Thymus (tissue), 11 donors: ENCODE measurements around the gene TOP1. TPM values are rescaled to one million over a fixed set of nuclear protein-coding genes. Genes with fewer than 3 reads are reported as not detected.
"Not testable (repeated sequence)": the region's sequence is repeated elsewhere in the genome, so short reads cannot be mapped to it uniquely, and the experiment has no call there.

Experiments used
- DNase-seq, 9 donors: peaks; one replicate each; pipeline ENCODE4 v3.0.0-alpha.2; 2013; ENCODE audit warnings: low spot score in 9 of 9, low read depth in 6 of 9, missing footprints in 1 of 9
- H3K27ac ChIP-seq, 2 donors: one replicate each; pipeline ENCODE4 v1.5.1; 2013; ENCODE audit warnings: control low read depth in 1 of 2, low read depth in 1 of 2, low read length in 1 of 2, mild to moderate bottlenecking in 1 of 2, moderate library complexity in 1 of 2
- H3K27me3 ChIP-seq, 2 donors: one replicate each; pipeline ENCODE4 v1.5.1; 2013; ENCODE audit warnings: low read length in 1 of 2; ENCODE audit not compliant: control insufficient read depth in 2 of 2, insufficient read depth in 1 of 2
- H3K36me3 ChIP-seq, 2 donors: one replicate each; pipeline ENCODE4 v1.5.1; 2013; ENCODE audit warnings: low read length in 1 of 2, mild to moderate bottlenecking in 1 of 2, moderate library complexity in 1 of 2; ENCODE audit not compliant: control insufficient read depth in 2 of 2, insufficient read depth in 2 of 2
- H3K4me1 ChIP-seq, 2 donors: one replicate each; pipeline ENCODE4 v1.5.1; 2013; ENCODE audit warnings: low read length in 2 of 2; ENCODE audit not compliant: control insufficient read depth in 2 of 2, insufficient read depth in 2 of 2
- H3K4me3 ChIP-seq, 2 donors: one replicate each; pipeline ENCODE4 v1.5.1; 2013; ENCODE audit warnings: low read length in 2 of 2, control low read depth in 1 of 2, mild to moderate bottlenecking in 1 of 2
- H3K9me3 ChIP-seq, 2 donors: one replicate each; pipeline ENCODE4 v1.5.1; 2013; ENCODE audit warnings: low read length in 1 of 2, mild to moderate bottlenecking in 1 of 2; ENCODE audit not compliant: control insufficient read depth in 2 of 2, insufficient read depth in 1 of 2
- WGBS: extraction: QIAGEN DNeasy Blood & Tissue Kit; methylation state at CpG from one replicate; pipeline ENCODE4 v1.1.7; 2013; 5-methylcytosine and 5-hydroxymethylcytosine counted together
- polyA plus RNA-seq: library from polyadenylated mRNA; stranded (reverse); fragments of 200-250 nt; gene quantifications from one replicate; pipeline ENCODE4 v1.2.3, GENCODE V29; 2013
- total RNA-seq: library from RNA; stranded (reverse); fragments of 120-200 nt; gene quantifications from one replicate; pipeline ENCODE4 v1.2.4, GENCODE V29; 2013
- donor health status: healthy.

The TOP1 gene
- total and polyA plus RNA-seq, 2 donors = 26.0 to 44.2 TPM

DNA sequence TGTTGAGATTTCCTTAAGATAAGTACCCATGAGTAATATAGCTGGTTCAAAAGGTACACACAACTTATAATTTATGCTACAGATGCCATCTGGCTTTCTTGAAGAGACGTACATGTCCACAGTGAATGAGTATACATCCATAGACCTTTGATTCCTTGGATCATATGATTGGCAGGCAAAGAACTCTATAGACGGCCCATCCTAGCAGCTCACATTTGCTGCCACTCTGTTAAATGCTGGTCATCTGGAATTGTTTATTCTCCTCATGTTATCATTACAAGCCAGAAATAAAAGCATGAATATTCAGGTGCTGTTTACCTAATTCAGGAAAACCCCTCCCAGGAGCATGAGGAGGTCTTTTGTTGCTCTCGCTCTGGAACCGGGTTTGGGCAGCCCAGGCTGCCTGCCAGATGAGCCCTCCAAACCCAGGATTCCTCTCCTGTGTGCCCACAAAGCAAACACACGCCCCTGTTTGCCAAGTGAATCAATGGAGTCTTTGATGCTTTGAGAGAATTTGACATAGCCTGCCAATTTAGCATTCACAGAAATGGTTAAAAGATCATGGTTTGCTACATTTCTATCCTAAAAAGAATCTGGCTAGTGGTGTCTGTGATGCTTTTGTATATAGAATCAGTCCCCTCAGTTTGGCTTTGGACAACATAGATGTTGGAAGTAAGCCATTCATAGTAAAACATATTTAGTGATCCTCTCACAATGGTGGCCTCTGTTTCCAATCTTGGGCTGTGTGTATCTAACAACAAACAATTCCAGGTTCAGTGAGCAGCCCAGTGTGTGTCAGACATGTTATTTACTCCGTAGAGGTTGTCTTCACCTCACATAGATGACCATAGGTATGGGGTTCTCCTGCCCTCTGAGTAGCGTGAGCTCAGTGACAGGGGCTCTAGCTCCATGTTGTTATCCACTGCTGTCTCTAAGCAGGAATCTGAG is 91.3 kb downstream of the TOP1 start:
- 98% methylated on average over 7 of the region's 7 CpGs for WGBS
- DNase-seq = no peak
- H3K36me3 ChIP-seq = peaks cover 72 to 88% of the 10 kb centered on the region in 2 donors
- no peaks in the 10 kb centered on the region for H3K9me3 ChIP-seq
- H3K27ac ChIP-seq = no peak overlapping the region
- no peaks in the 10 kb centered on the region for H3K27me3 ChIP-seq
- H3K4me3 ChIP-seq = no peak overlapping the region
- H3K4me1 ChIP-seq = no peaks in the 10 kb centered on the region

DNA sequence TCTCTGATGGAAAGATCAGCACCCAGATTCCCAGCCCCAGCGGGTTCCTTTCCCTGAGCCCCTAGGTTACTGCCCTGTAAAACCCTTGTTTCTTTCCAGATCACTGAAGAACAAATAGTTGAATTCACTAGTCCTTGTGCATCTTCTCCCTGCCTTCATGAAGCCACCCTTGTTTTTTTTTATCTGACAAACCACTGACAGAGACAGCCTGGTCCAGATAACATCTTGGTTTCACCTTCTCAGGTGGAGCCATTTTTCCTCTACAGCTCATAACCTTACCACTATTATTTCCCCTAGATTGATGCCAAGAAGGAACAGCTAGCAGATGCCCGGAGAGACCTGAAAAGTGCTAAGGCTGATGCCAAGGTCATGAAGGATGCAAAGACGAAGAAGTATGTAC is 92.8 kb downstream of the TOP1 start:
- Histone ChIP-seq H3K27me3 (no peaks in the 10 kb centered on the region), H3K4me1 (no peaks in the 10 kb centered on the region), H3K27ac (no peak overlapping the region), H3K9me3 (no peaks in the 10 kb centered on the region), H3K4me3 (no peak overlapping the region), H3K36me3 (peaks cover 73 to 88% of the 10 kb centered on the region in 2 donors)
- WGBS = 97% methylated on average over 3 of the region's 3 CpGs
- no peak for DNase-seq

DNA sequence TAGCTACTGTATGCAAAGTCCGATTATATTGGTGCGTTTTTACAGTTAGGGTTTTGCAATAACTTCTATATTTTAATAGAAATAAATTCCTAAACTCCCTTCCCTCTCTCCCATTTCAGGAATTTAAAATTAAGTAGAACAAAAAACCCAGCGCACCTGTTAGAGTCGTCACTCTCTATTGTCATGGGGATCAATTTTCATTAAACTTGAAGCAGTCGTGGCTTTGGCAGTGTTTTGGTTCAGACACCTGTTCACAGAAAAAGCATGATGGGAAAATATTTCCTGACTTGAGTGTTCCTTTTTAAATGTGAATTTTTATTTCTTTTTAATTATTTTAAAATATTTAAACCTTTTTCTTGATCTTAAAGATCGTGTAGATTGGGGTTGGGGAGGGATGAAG is 95.0 kb downstream of the TOP1 start:
- Histone ChIP-seq H3K9me3 (no peaks in the 10 kb centered on the region), H3K27me3 (no peaks in the 10 kb centered on the region), H3K27ac (no peak overlapping the region), H3K4me1 (no peaks in the 10 kb centered on the region), H3K4me3 (no peak overlapping the region), H3K36me3 (peaks cover 57 to 74% of the 10 kb centered on the region in 2 donors)
- no peak for DNase-seq
- 95% methylated on average over 6 of the region's 6 CpGs for WGBS

DNA sequence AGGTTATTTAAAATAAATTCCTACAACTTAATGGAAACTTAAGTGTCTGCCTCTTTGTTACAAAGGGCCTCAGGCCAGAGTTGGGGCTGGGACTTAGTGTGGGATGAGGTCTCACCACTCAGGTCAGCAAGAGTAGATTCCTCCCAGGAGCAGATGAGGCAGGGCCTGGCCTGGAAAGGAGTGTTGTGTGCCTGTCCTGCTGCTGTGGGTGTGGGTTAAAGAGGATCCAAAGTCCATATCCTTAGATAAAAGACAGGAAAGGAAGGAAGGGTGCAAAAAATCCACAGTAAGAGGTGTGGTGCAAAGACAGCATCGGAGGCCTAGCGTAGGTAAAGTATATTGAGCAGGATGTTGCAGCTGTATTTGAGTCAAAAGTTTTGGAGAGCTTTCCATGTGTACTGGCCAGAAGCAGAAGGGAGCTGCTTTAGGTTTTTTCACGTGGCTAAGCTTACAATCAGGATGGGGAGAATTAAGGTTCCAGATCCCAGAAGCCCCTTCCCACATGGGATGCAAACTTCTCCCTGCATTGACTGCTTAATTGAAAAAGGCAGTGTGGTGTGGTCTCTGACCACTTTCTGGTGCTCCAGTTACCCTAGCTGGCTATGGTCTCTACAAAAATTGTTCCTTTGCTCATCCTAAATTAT is 96.0 kb downstream of the TOP1 start:
- no peak for DNase-seq
- Histone ChIP-seq H3K36me3 (peaks cover 57 to 66% of the 10 kb centered on the region in 2 donors), H3K9me3 (no peaks in the 10 kb centered on the region), H3K4me1 (no peaks in the 10 kb centered on the region), H3K4me3 (no peak overlapping the region), H3K27ac (no peak overlapping the region), H3K27me3 (no peaks in the 10 kb centered on the region)
- 97% methylated on average over 3 of the region's 3 CpGs for WGBS

DNA sequence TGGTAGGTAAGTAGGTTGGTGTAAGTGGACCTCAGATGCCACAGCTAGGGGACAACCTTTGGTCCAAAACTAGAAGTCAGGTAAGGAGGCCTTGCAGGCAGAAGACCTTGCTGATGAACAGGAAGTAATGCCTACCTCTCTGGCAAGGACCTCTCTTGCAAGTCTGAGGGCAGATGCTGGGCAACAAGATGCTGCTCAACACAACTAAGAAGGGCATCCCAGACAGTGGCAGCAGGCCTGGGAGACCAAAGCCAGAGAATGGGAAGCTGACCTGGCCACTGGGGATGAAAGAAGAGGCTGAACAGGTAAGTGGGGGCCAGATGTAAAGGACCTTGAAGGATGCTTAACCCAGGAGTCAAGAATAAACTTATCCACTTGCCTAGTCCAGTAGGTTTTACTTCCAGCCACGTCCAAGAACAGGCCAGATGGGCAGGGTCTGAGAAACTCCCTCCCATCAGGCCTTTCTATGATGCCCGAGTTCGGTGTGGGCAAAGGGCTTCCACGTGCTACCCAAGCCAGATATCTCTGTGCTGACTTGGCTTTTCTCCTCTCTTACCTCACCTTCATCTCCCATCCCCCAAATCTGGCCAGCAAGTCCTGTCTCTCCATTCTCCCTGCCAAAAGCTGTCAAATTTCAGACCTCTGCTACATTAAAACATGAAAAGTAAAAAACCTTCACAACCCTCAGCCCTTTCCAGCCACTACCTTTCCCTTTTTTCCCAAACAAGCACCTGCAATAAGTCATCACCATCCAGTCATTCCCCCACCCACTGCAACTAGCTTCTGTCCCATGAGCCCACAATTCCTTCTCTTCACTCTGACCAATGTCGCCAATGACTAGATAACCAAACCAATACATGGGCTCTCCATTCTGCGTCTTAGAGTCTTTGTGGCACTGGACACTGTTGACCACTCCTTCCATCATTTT is 97.2 kb downstream of the TOP1 start:
- H3K4me3 ChIP-seq = no peak overlapping the region
- 98% methylated on average over 6 of the region's 6 CpGs for WGBS
- peaks cover 46 to 56% of the 10 kb centered on the region in 2 donors for H3K36me3 ChIP-seq

DNA sequence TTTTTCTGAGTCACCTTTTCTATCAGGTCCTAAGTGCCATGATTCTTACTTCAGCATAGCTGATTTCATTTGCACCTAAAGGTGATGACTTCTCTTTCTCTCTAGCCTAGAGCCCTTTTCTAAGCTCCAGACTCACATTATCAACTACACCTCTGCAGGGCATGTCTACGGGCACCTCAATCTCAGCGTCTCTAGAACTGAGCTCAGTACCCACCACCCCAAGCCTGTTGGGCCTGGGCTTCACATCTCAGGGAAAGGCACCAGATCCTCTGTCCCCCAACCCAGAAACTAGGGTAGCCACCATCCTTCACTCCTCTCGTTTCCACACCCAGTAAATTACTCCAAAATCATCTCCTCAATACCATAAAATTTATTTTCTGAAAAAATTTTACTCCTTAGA is 98.1 kb downstream of the TOP1 start:
- no peak overlapping the region for H3K27ac ChIP-seq

More for the DNA sequence above, 97.2 kb downstream of the TOP1 start:
- H3K27me3 ChIP-seq = no peaks in the 10 kb centered on the region
- DNase-seq = no peak
- H3K4me1 ChIP-seq = no peaks in the 10 kb centered on the region
- H3K9me3 ChIP-seq = no peaks in the 10 kb centered on the region
- no peak overlapping the region for H3K27ac ChIP-seq

DNA sequence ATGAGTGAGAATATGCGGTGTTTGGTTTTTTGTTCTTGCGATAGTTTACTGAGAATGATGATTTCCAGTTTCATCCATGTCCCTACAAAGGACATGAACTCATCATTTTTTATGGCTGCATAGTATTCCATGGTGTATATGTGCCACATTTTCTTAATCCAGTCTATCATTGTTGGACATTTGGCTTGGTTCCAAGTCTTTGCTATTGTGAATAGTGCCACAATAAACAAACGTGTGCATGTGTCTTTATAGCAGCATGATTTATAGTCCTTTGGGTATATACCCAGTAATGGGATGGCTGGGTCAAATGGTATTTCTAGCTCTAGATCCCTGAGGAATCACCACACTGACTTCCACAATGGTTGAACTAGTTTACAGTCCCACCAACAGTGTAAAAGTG is 99.7 kb downstream of the TOP1 start:
- WGBS = 100% methylated on average over 1 of the region's 3 CpGs

More for the DNA sequence above, 98.1 kb downstream of the TOP1 start:
- 94% methylated on average over 3 of the region's 3 CpGs for WGBS
- Histone ChIP-seq H3K27me3 (no peaks in the 10 kb centered on the region), H3K4me1 (no peaks in the 10 kb centered on the region), H3K36me3 (peaks cover 36 to 47% of the 10 kb centered on the region in 2 donors), H3K9me3 (no peaks in the 10 kb centered on the region), H3K4me3 (no peak overlapping the region)
- no peak for DNase-seq

DNA sequence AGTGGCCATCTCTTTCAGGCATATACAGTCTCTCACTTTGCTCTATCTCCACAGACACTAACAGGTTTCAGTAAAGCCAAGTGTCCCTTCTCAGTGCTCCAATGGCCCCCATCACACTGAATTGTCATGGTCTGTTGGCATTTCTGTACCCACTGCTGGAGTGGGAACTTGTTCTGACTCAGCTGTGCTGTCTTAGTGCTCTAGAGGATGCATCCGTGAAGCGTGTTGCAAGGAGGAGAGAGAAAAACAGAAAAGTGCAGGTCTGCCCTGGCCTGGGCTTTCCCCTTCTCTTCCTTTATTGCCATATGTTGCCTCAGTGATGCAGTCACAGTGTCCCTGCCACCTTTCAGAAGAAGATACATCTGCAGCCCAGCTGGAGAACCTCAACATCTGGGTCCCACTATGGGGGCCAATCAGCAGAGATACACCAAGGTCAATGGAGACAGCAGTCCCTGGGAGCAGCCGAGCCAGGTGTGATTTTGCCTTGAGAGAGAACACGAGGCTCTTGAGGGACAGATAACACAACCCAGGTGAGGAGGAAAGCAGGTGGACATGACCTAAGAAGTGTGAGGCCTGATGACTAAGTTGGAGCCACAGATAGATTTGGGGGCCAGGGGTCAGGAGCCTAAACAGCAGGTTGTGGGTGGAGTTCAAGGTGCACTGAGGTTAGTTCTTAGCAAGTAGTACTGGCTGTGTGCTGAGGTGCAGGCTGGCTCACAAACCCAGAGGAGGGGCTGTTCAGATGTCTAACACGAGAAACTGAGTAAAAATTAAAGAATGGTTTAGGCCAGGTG is 103.2 kb downstream of the TOP1 start:
- H3K36me3 ChIP-seq = peaks cover 0 to 3% of the 10 kb centered on the region in 2 donors
- no peak for DNase-seq
- no peak overlapping the region for H3K27ac ChIP-seq
- H3K27me3 ChIP-seq = no peaks in the 10 kb centered on the region
- WGBS = 87% methylated on average over 5 of the region's 5 CpGs
- H3K4me3 ChIP-seq = no peak overlapping the region
- no peaks in the 10 kb centered on the region for H3K9me3 ChIP-seq
- H3K4me1 ChIP-seq = peaks cover 10 to 28% of the 10 kb centered on the region in 2 donors

More for the DNA sequence above, 99.7 kb downstream of the TOP1 start:
- not testable (repeated sequence) for DNase-seq, H3K4me3 ChIP-seq, H3K9me3 ChIP-seq, H3K27ac ChIP-seq, H3K27me3 ChIP-seq, H3K4me1 ChIP-seq
- H3K36me3 ChIP-seq = peaks cover 21 to 31% of the 10 kb centered on the region in 2 donors
